Fibroblast of lung (primary cell): Measurements from ENCODE around the gene GALNT18. TPM values are rescaled to one million over a fixed set of nuclear protein-coding genes. Genes with fewer than 3 reads are reported as not detected.

Experiments used
- DNase-seq, 2 donors: peaks; one replicate each; pipeline versions ENCODE4 v3.0.0 to v3.0.0-alpha.2; 2010; ENCODE audit warnings: low read depth in 2 of 2
- H2AFZ ChIP-seq: 2 replicates; pipeline ENCODE4 v1.5.1; 2012; ENCODE audit warnings: low read length, control low read depth, inconsistent platforms
- H3K27ac ChIP-seq: 2 replicates; pipeline ENCODE4 v1.5.1; 2011; ENCODE audit warnings: low read length, control low read depth; ENCODE audit not compliant: insufficient read depth
- H3K27me3 ChIP-seq: 2 replicates; pipeline ENCODE4 v1.5.1; 2011; ENCODE audit warnings: mild to moderate bottlenecking, low read length; ENCODE audit not compliant: control insufficient read depth, insufficient read depth
- H3K36me3 ChIP-seq: 2 replicates; pipeline ENCODE4 v1.5.1; 2011; ENCODE audit warnings: low read length; ENCODE audit not compliant: control insufficient read depth, insufficient read depth
- H3K4me1 ChIP-seq: 2 replicates; pipeline ENCODE4 v1.5.1; 2011; ENCODE audit warnings: low read length; ENCODE audit not compliant: control insufficient read depth, insufficient read depth; ENCODE audit errors: extremely low read depth
- H3K4me2 ChIP-seq: 2 replicates; pipeline ENCODE4 v1.5.1; 2011; ENCODE audit warnings: low read length, control low read depth; ENCODE audit not compliant: insufficient read depth; ENCODE audit errors: extremely low read depth
- H3K4me3 ChIP-seq, 4 experiments: fragments of 200-600 bp in 1 of 4; sonication (generic) in 1 of 4; replicated peaks in 1 of 4; 2 replicates each; pipeline ENCODE4 v1.5.1; 2011 to 2016; ENCODE audit warnings: low read length in 4 of 4, low read depth in 3 of 4, mild to moderate bottlenecking in 3 of 4, control low read depth in 2 of 4, inconsistent platforms in 1 of 4, mixed read lengths in 1 of 4; ENCODE audit not compliant: insufficient read depth in 1 of 4; ENCODE audit errors: control extremely low read depth in 1 of 4
- H3K79me2 ChIP-seq: 2 replicates; pipeline ENCODE4 v1.5.1; 2012; ENCODE audit warnings: mild to moderate bottlenecking, low read length, inconsistent platforms; ENCODE audit not compliant: control insufficient read depth, insufficient read depth
- H3K9ac ChIP-seq: 2 replicates; pipeline ENCODE4 v1.5.1; 2011; ENCODE audit warnings: mild to moderate bottlenecking, low read length, control low read depth; ENCODE audit not compliant: insufficient read depth
- H3K9me3 ChIP-seq: 2 replicates; pipeline ENCODE4 v1.5.1; 2012; ENCODE audit warnings: low read depth, low read length; ENCODE audit not compliant: control insufficient read depth, insufficient read depth
- H4K20me1 ChIP-seq: 2 replicates; pipeline ENCODE4 v1.5.1; 2011; ENCODE audit warnings: low read length; ENCODE audit not compliant: control insufficient read depth, insufficient read depth; ENCODE audit errors: extremely low read depth
- EZH2 ChIP-seq: IDR thresholded peaks from 2 replicates; pipeline ENCODE4 v1.5.1; 2012; ENCODE audit warnings: low read length, control low read depth, mild to moderate bottlenecking; ENCODE audit errors: missing control alignments
- polyA plus RNA-seq, 2 donors: library from polyadenylated mRNA; depleted of rRNA in 1 of 2; stranded (reverse) in 1 of 2; unstranded in 1 of 2; fragments of >200 nt; gene quantifications; 2 replicates each; pipeline ENCODE4 v1.2.1, GENCODE V29; 2011 to 2012; ENCODE audit warnings: missing spikeins in 1 of 2
- total RNA-seq: library from RNA; depleted of rRNA; stranded (reverse); fragments of >200 nt; gene quantifications from 2 replicates; pipeline ENCODE4 v1.2.1, GENCODE V29; 2014
- TF ChIP-seq, protein P1 (sequence below), 2 donors: IDR thresholded peaks in 1 of 2; conservative IDR thresholded peaks in 1 of 2; 1 replicate in 1 of 2; 2 replicates in 1 of 2; pipeline ENCODE4 v1.5.1; 2011 to 2012; ENCODE audit warnings: low read length in 2 of 2, control low read depth in 1 of 2, inconsistent platforms in 1 of 2, low read depth in 1 of 2, mild to moderate bottlenecking in 1 of 2

GALNT18 gene
- total and polyA plus RNA-seq, 2 donors (not counting 1 experiment from before 2014, with no cell fraction given), result 0.50 to 19.3 TPM

DNA sequence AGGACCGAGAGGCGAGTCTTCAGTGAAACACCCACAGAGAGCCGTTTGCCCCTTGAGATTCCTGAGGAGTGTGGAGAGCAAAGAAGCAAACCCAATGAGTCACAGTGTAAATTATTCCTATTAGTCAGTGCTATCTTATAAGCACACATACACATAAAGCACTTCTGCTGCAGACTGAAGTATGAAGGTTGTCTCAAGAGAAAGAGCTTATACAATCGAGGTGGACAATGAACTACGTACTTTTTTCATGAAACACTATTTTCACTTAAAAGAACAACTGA is 37.3 kb downstream of the GALNT18 start:
- TF ChIP-seq EZH2, result no peak
- TF ChIP-seq, protein P1, sequence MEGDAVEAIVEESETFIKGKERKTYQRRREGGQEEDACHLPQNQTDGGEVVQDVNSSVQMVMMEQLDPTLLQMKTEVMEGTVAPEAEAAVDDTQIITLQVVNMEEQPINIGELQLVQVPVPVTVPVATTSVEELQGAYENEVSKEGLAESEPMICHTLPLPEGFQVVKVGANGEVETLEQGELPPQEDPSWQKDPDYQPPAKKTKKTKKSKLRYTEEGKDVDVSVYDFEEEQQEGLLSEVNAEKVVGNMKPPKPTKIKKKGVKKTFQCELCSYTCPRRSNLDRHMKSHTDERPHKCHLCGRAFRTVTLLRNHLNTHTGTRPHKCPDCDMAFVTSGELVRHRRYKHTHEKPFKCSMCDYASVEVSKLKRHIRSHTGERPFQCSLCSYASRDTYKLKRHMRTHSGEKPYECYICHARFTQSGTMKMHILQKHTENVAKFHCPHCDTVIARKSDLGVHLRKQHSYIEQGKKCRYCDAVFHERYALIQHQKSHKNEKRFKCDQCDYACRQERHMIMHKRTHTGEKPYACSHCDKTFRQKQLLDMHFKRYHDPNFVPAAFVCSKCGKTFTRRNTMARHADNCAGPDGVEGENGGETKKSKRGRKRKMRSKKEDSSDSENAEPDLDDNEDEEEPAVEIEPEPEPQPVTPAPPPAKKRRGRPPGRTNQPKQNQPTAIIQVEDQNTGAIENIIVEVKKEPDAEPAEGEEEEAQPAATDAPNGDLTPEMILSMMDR (conservative IDR thresholded peaks at IDR 0.05 in 1 of 2, IDR thresholded peaks at IDR 0.05 in 1 of 2; ENCODE audit: low read depth in 1 of 2, low read length in 2 of 2), result no peak
- DNase-seq, result peak; percentile 84 to 95
- no peaks in the 10 kb centered on the region for H3K4me1 ChIP-seq
- H3K36me3 ChIP-seq, result no peaks in the 10 kb centered on the region
- H2AFZ ChIP-seq, result no peak overlapping the region
- no peak overlapping the region for H3K4me3 ChIP-seq
- H3K79me2 ChIP-seq, result no peaks in the 10 kb centered on the region
- peak overlapping the region; percentile 35 for H3K4me2 ChIP-seq
- no peaks in the 10 kb centered on the region for H4K20me1 ChIP-seq
- H3K27me3 ChIP-seq, result peaks cover 2% of the 10 kb centered on the region
- no peak overlapping the region for H3K9ac ChIP-seq
- no peaks in the 10 kb centered on the region for H3K9me3 ChIP-seq
- H3K27ac ChIP-seq, result peak overlapping the region; percentile 50

DNA sequence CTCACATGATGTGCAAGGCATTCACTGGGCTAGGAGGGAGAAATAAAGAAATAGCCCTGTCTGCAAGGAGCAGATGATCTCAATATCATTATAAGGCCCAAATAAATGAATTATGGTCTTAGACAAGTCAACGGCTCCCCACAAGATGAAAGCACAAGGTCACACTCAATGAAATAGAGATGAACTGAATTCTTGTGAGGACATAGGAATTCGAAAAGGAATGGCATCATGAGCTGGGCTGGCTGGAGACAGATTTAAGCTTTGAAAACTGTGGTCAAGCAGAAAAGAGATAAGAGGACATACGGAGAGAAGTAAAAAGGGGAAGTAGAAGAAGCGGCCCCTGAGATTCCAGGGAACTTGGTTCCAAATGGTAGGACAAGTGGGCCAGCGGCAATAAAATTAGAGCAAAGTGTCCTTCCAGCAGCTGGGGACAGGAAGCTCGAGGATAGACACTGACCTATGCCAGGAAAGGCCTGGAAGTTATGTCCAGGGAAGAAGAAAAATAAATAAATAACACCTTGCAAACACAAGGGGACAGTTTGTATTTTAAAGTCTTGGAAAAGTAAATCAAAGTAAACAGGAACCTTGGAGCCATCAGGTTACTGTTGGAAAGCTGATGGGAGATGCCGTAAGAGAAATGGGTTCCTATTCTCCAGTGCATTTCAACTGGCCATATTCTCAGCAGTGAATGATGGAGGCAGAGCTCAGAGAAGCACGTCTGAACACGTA is 37.8 kb downstream of the GALNT18 start:
- Histone ChIP-seq H3K36me3 (no peaks in the 10 kb centered on the region), H3K4me1 (no peaks in the 10 kb centered on the region), H3K27me3 (peaks cover 2% of the 10 kb centered on the region), H3K27ac (peak overlapping the region; percentile 50), H3K79me2 (no peaks in the 10 kb centered on the region), H3K4me3 (no peak overlapping the region), H4K20me1 (no peaks in the 10 kb centered on the region), H3K9me3 (no peaks in the 10 kb centered on the region), H2AFZ (no peak overlapping the region), H3K4me2 (peak overlapping the region; percentile 35), H3K9ac (no peak overlapping the region)
- TF ChIP-seq, protein P1 (conservative IDR thresholded peaks at IDR 0.05 in 1 of 2, IDR thresholded peaks at IDR 0.05 in 1 of 2; ENCODE audit: low read depth in 1 of 2, low read length in 2 of 2), result no peak
- TF ChIP-seq EZH2, result no peak
- DNase-seq, result peak in 1 of 2 donors; percentile 53

DNA sequence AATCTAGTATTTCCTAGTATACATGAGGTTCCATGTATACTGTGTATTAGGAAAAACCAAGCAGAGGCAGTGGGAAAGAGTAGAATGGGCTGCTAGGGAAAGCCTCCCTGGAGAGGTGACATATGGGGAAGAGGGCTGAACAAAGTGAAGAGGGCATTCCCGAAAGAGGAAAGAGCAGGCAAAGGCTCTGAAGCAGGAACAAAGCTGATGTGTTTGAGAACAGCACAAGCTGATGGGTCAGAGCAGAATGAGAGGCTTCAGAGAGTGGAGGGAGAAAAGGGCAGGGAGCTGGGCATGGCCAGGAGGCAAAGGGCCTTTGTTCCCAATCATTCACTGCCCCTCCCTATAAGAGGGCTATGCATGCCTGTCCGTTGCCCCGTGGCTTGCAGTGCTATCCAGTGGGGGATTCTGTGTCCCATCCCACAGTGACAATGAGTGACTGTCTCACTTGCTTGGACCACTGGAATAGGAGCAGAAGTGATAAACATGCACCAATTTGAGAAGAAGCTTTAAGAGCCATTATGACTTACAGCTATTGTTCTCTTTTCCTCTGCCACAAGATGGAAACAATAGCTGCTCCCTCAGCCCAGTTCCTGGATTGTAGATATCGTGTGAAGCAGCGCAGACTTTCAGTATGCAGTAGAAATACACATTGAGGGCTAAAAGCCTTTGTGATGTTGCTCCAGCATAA is 39.6 kb downstream of the GALNT18 start:
- H3K4me2 ChIP-seq, result no peak overlapping the region
- TF ChIP-seq EZH2, result no peak
- TF ChIP-seq, protein P1 (conservative IDR thresholded peaks at IDR 0.05 in 1 of 2, IDR thresholded peaks at IDR 0.05 in 1 of 2; ENCODE audit: low read depth in 1 of 2, low read length in 2 of 2), result no peak

More for the DNA sequence above, 39.6 kb downstream of the GALNT18 start:
- Histone ChIP-seq H3K4me1 (no peaks in the 10 kb centered on the region), H3K9ac (no peak overlapping the region), H3K9me3 (no peaks in the 10 kb centered on the region), H2AFZ (no peak overlapping the region), H4K20me1 (no peaks in the 10 kb centered on the region), H3K79me2 (no peaks in the 10 kb centered on the region), H3K27me3 (peaks cover 2% of the 10 kb centered on the region), H3K4me3 (no peak overlapping the region), H3K36me3 (no peaks in the 10 kb centered on the region), H3K27ac (no peak overlapping the region)
- DNase-seq, result no peak
